GM21529 (cell line): ENCODE measurements around the gene ARSG.
"Not testable (repeated sequence)": the region's sequence is repeated elsewhere in the genome, so short reads cannot be mapped to it uniquely, and the experiment has no call there.

ENCODE experiments used
- ATAC-seq: cut with Tn5 transposase; IDR thresholded peaks from one replicate; pipeline ENCODE4 v1.9.1; 2021; ENCODE audit not compliant: unreplicated experiment

The ARSG gene

GRCh38 chr17:68365469-68365868 lies 74.2 kb downstream of the ARSG start:
- no peak for ATAC-seq

- ATAC-seq = no peak
Measured at GRCh38 chr17:68368387-68368786, 77.1 kb downstream of the ARSG start.

- no peak for ATAC-seq
Measured at GRCh38 chr17:68375566-68375965, 84.3 kb downstream of the ARSG start.

GRCh38 chr17:68376178-68376577 lies 84.9 kb downstream of the ARSG start:
- ATAC-seq = not testable (repeated sequence)

GRCh38 chr17:68377771-68378267 lies 86.5 kb downstream of the ARSG start:
- ATAC-seq = no peak

GRCh38 chr17:68378268-68379176 lies 87.2 kb downstream of the ARSG start:
- no peak for ATAC-seq

- ATAC-seq = no peak
Measured at GRCh38 chr17:68379177-68379510, 87.8 kb downstream of the ARSG start.

GRCh38 chr17:68379692-68380677 lies 88.7 kb downstream of the ARSG start:
- no peak for ATAC-seq

- ATAC-seq = no peak
Measured at GRCh38 chr17:68381076-68381900, 90.0 kb downstream of the ARSG start.

GRCh38 chr17:68382582-68383085 lies 91.3 kb downstream of the ARSG start:
- ATAC-seq = no peak

- no peak for ATAC-seq
Measured at GRCh38 chr17:68383120-68383442, 91.8 kb downstream of the ARSG start.

- ATAC-seq = no peak
Measured at GRCh38 chr17:68383443-68384321, 92.4 kb downstream of the ARSG start.

- ATAC-seq = no peak
Measured at GRCh38 chr17:68384471-68384870, 93.2 kb downstream of the ARSG start.

GRCh38 chr17:68384941-68385340 lies 93.6 kb downstream of the ARSG start:
- no peak for ATAC-seq

- ATAC-seq = no peak
Measured at GRCh38 chr17:68385490-68386215, 94.4 kb downstream of the ARSG start.

- ATAC-seq = no peak
Measured at GRCh38 chr17:68387435-68388218, 96.3 kb downstream of the ARSG start.

- no peak for ATAC-seq
Measured at GRCh38 chr17:68389041-68389440, 97.7 kb downstream of the ARSG start.

- ATAC-seq = no peak
Measured at GRCh38 chr17:68390888-68391545, 99.7 kb downstream of the ARSG start.
